Endothelial cell of umbilical vein (primary cell): ENCODE data around the gene MTSS2. TPM values are rescaled to one million over a fixed set of nuclear protein-coding genes. Genes with fewer than 3 reads are reported as not detected.

Source experiments
- BruUV-seq: library from RNA; stranded (reverse); fragments of 400-500 nt; replicated peaks from 2 replicates; lab custom pipeline; 2021; lab: Mats Ljungman, UMichigan
- CTCF ChIA-PET: fragments of 300-600, 350-600 bp; sonication (Branson Sonifier 250); formaldehyde crosslinking; loops from one replicate; lab custom pipeline; 2021; ENCODE audit warnings: antibody characterized with exemption, inconsistent platforms; lab: Charles Lee
- POLR2A ChIA-PET: fragments of 300-600, 350-600 bp; sonication (Branson Sonifier 250); formaldehyde crosslinking; loops from one replicate; lab custom pipeline; 2021; ENCODE audit warnings: antibody characterized with exemption, inconsistent platforms; lab: Charles Lee
- DNase-seq: peaks from one replicate; pipeline ENCODE4 v3.0.0-alpha.2; 2011; ENCODE audit warnings: low read depth, low spot score
- FAIRE-seq: peaks from 2 replicates; lab custom pipeline; 2011; peaks lifted over from hg19 to GRCh38; lab: Jason Lieb, UNC
- H2AFZ ChIP-seq: 2 replicates; pipeline ENCODE4 v1.6.0; 2012; ENCODE audit warnings: low read depth, low read length, control low read depth, inconsistent platforms
- H3K27ac ChIP-seq: 2 replicates; pipeline ENCODE4 v1.5.1; 2011; ENCODE audit warnings: low read depth, mild to moderate bottlenecking, control low read depth, low read length, moderate library complexity; ENCODE audit not compliant: insufficient read depth
- H3K27me3 ChIP-seq, 2 experiments: 2 replicates each; pipeline versions ENCODE4 v1.6.0 to v1.6.1; 2011; ENCODE audit warnings: low read length in 2 of 2, mixed read lengths in 1 of 2; ENCODE audit not compliant: control insufficient read depth in 2 of 2, insufficient read depth in 2 of 2
- H3K36me3 ChIP-seq, 2 experiments: 2 replicates in 1 of 2; 3 replicates in 1 of 2; pipeline ENCODE4 v1.5.1; 2011; ENCODE audit warnings: low read length in 2 of 2, mild to moderate bottlenecking in 1 of 2, moderate library complexity in 1 of 2; ENCODE audit not compliant: control insufficient read depth in 2 of 2, insufficient read depth in 2 of 2; ENCODE audit errors: extremely low read depth in 1 of 2
- H3K4me1 ChIP-seq: 3 replicates; pipeline ENCODE4 v1.5.1; 2011; ENCODE audit warnings: mild to moderate bottlenecking, low read length; ENCODE audit not compliant: control insufficient read depth, insufficient read depth; ENCODE audit errors: extremely low read depth
- H3K4me2 ChIP-seq: 2 replicates; pipeline ENCODE4 v1.6.1; 2011; ENCODE audit warnings: low read length, control low read depth, mixed read lengths; ENCODE audit not compliant: insufficient read depth
- H3K4me3 ChIP-seq, 3 experiments: fragments of 200-600 bp in 1 of 3; sonication (generic), shearing (Covaris generic) in 1 of 3; replicated peaks in 1 of 3; 2 replicates each; pipeline ENCODE4 v1.5.1; 2011 to 2016; ENCODE audit warnings: control low read depth in 3 of 3, low read length in 3 of 3, mild to moderate bottlenecking in 2 of 3, inconsistent platforms in 1 of 3, low read depth in 1 of 3, moderate library complexity in 1 of 3; ENCODE audit not compliant: insufficient read depth in 1 of 3
- H3K79me2 ChIP-seq: 2 replicates; pipeline ENCODE4 v1.6.0; 2012; ENCODE audit warnings: low read length, inconsistent platforms; ENCODE audit not compliant: control insufficient read depth, insufficient read depth
- H3K9ac ChIP-seq: replicated peaks from 2 replicates; pipeline ENCODE3; 2011; ENCODE audit warnings: low read length, control low read depth; ENCODE audit not compliant: insufficient read depth; ENCODE audit errors: extremely low read depth
- H3K9me1 ChIP-seq: replicated peaks from 3 replicates; pipeline ENCODE4 v1.6.0; 2011; ENCODE audit warnings: mild to moderate bottlenecking, low read length; ENCODE audit not compliant: control insufficient read depth, insufficient read depth; ENCODE audit errors: extremely low read depth
- H3K9me3 ChIP-seq: replicated peaks from 2 replicates; pipeline ENCODE4 v1.5.1; 2012; ENCODE audit warnings: low read length, inconsistent platforms; ENCODE audit not compliant: control insufficient read depth, insufficient read depth
- H4K20me1 ChIP-seq: replicated peaks from 2 replicates; pipeline ENCODE3; 2011; ENCODE audit warnings: mild to moderate bottlenecking, low read length; ENCODE audit not compliant: control insufficient read depth, insufficient read depth; ENCODE audit errors: extremely low read depth
- EZH2 ChIP-seq: IDR thresholded peaks from 2 replicates; pipeline ENCODE4 v1.6.1; 2012; ENCODE audit warnings: borderline replicate concordance, low read depth, mild to moderate bottlenecking, moderate library complexity, low read length, inconsistent platforms; ENCODE audit not compliant: severe bottlenecking
- FOS ChIP-seq: IDR thresholded peaks from 2 replicates; pipeline ENCODE4 v1.6.1; 2011; ENCODE audit warnings: mild to moderate bottlenecking, low read length, moderate library complexity, borderline replicate concordance; ENCODE audit not compliant: insufficient read depth
- GATA2 ChIP-seq: IDR thresholded peaks from 2 replicates; pipeline ENCODE4 v1.7.0; 2011; ENCODE audit warnings: low read depth, mild to moderate bottlenecking, moderate library complexity, mixed read lengths, low read length; ENCODE audit not compliant: insufficient read length, insufficient read depth
- JUN ChIP-seq: IDR thresholded peaks from 2 replicates; pipeline ENCODE4 v1.6.1; 2011; ENCODE audit warnings: borderline replicate concordance, low read depth; ENCODE audit not compliant: insufficient read length, insufficient read depth
- MYC ChIP-seq: IDR thresholded peaks from one replicate; pipeline ENCODE4 v1.6.1; 2011; ENCODE audit warnings: mild to moderate bottlenecking, low read depth, low read length
- POLR2A ChIP-seq: IDR thresholded peaks from 2 replicates; pipeline ENCODE4 v1.6.1; 2012; ENCODE audit warnings: low read depth, mild to moderate bottlenecking, control low read depth, low read length
- POLR2AphosphoS5 ChIP-seq: IDR thresholded peaks from 2 replicates; pipeline ENCODE4 v1.6.1; 2012; ENCODE audit warnings: low read depth, mild to moderate bottlenecking, control low read depth, low read length, moderate library complexity; ENCODE audit not compliant: insufficient read depth
- dilution Hi-C: fragments of 300-500 bp; cut with MboI; formaldehyde crosslinking; loops from one replicate; pipeline ENCODE4 v1.15.0; 2019; ENCODE audit warnings: low sequenced_read_pairs; ENCODE audit not compliant: extremely low pct_ligation_motif_present
- intact Hi-C: fragments of 100-400 bp; cut with micrococcal nuclease; formaldehyde crosslinking; loops from one replicate; pipeline ENCODE4 v1.10.0; 2022
- polyA plus RNA-seq, 4 experiments: library from polyadenylated mRNA; depleted of rRNA in 3 of 4; stranded (reverse) in 3 of 4; unstranded in 1 of 4; fragments of >200 nt; gene quantifications; 2 replicates each; pipeline versions ENCODE4 v1.2.1 to v1.2.3, GENCODE V29; 2011 to 2012; ENCODE audit warnings: missing spikeins in 1 of 4
- total RNA-seq: library from RNA; stranded (reverse); gene quantifications from 2 replicates; pipeline ENCODE4 v1.2.3, GENCODE V29; 2021
- TF ChIP-seq, protein P1 (sequence below), 2 donors: IDR thresholded peaks; 1 replicate in 1 of 2; 2 replicates in 1 of 2; pipeline ENCODE4 v1.5.1; 2011; ENCODE audit warnings: low read length in 2 of 2, mild to moderate bottlenecking in 2 of 2, moderate library complexity in 2 of 2, control low read depth in 1 of 2, inconsistent platforms in 1 of 2, low read depth in 1 of 2; ENCODE audit not compliant: insufficient read depth in 1 of 2; ENCODE audit errors: extremely low read depth in 1 of 2
- TF ChIP-seq, protein P2 (sequence below): IDR thresholded peaks from 2 replicates; pipeline ENCODE4 v1.6.1; 2011; ENCODE audit not compliant: insufficient read depth, insufficient read length

The MTSS2 gene
- total and polyA plus RNA-seq, 2 donors (not counting 3 experiments of a cell fraction or from before 2014, with no cell fraction given), result 38.4 to 42.3 TPM

DNA sequence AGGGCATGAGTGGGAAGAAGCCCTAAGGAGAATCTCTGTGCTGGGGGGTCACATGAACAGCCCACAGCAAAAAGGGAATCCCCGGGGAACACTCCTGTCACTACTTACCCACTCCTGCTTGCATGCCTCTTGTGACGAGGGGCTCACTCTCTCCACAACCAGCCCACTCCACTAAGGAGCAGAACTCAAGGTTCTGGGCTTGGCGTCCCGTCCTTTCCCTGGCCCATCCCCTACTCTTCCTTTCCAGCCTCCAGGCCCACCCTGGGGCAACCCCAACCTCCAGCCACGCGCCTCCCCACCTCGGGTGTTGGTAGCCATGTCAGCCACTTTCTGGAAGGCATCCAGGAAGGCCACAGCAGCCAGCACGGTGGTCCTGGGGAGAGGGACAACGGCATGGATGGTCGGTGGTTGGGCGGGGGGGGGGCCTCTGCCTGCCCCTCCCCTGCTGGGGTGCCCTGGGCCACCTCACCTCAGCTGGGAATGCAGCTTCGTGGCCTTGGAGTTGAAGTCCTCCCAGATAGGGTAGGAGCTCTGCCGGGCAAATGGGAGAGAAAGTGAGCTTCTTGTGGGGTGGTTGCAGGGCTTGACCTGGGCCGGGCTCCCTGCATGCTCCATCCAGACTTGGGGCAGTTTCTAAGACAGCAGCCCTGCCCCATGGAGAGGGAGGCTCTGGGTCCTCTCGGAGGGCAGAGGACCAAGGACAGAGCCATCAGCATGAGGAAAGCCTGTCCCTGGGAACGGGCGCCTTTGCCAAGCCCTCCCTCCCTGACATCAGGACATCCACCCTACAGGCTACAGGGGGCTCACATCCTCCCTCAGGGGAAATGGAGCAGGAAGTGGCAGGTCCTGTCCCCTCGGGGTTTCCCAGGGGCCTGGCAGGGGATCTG lies 5.1 kb downstream of the MTSS2 start:
- dilution Hi-C loops, result no loop called here
- Histone ChIP-seq H3K9me3 (no peaks in the 10 kb centered on the region), H4K20me1 (no peaks in the 10 kb centered on the region), H3K4me2 (no peak overlapping the region), H3K4me1 (peaks cover 6% of the 10 kb centered on the region), H3K79me2 (peaks cover 33% of the 10 kb centered on the region), H2AFZ (no peak overlapping the region), H3K9ac (no peak overlapping the region), H3K27ac (no peak overlapping the region), H3K27me3 (no peaks in the 10 kb centered on the region), H3K4me3 (no peak overlapping the region), H3K36me3 (peaks cover 13 to 34% of the 10 kb centered on the region in 2 experiments), H3K9me1 (no peaks in the 10 kb centered on the region)
- intact Hi-C loops, result loop anchor here (1.0 to 5.0 kb wide), 4 partner anchors 58 to 678 kb away; partner anchors contain the start of gene CALB2
- DNase-seq (no peak), FAIRE-seq (no peak)
- BruUV-seq, result no TSS peak
- POLR2A ChIA-PET, result interaction anchor here (0.5 kb wide), 1 partner anchor 161 kb away, joined by 3 read pairs; no protein-coding TSS in a partner anchor
- TF ChIP-seq EZH2 (no peak), FOS (no peak), JUN (no peak), POLR2AphosphoS5 (no peak), GATA2 (no peak), MYC (no peak), POLR2A (no peak)
- TF ChIP-seq, protein P1, sequence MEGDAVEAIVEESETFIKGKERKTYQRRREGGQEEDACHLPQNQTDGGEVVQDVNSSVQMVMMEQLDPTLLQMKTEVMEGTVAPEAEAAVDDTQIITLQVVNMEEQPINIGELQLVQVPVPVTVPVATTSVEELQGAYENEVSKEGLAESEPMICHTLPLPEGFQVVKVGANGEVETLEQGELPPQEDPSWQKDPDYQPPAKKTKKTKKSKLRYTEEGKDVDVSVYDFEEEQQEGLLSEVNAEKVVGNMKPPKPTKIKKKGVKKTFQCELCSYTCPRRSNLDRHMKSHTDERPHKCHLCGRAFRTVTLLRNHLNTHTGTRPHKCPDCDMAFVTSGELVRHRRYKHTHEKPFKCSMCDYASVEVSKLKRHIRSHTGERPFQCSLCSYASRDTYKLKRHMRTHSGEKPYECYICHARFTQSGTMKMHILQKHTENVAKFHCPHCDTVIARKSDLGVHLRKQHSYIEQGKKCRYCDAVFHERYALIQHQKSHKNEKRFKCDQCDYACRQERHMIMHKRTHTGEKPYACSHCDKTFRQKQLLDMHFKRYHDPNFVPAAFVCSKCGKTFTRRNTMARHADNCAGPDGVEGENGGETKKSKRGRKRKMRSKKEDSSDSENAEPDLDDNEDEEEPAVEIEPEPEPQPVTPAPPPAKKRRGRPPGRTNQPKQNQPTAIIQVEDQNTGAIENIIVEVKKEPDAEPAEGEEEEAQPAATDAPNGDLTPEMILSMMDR (IDR thresholded peaks at IDR 0.05; ENCODE audit: extremely low read depth in 1 of 2, insufficient read depth in 1 of 2, low read depth in 1 of 2, low read length in 2 of 2), result no peak
- TF ChIP-seq, protein P2, sequence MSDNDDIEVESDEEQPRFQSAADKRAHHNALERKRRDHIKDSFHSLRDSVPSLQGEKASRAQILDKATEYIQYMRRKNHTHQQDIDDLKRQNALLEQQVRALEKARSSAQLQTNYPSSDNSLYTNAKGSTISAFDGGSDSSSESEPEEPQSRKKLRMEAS, result no peak
- CTCF ChIA-PET, result interaction anchor here (1.0 to 7.8 kb wide), 9 partner anchors 8 to 90 kb away, joined by 3 to 144 read pairs (median 5); no protein-coding TSS in a partner anchor
